ENCODE results near the gene MMP1.

The MMP1 gene

DNA sequence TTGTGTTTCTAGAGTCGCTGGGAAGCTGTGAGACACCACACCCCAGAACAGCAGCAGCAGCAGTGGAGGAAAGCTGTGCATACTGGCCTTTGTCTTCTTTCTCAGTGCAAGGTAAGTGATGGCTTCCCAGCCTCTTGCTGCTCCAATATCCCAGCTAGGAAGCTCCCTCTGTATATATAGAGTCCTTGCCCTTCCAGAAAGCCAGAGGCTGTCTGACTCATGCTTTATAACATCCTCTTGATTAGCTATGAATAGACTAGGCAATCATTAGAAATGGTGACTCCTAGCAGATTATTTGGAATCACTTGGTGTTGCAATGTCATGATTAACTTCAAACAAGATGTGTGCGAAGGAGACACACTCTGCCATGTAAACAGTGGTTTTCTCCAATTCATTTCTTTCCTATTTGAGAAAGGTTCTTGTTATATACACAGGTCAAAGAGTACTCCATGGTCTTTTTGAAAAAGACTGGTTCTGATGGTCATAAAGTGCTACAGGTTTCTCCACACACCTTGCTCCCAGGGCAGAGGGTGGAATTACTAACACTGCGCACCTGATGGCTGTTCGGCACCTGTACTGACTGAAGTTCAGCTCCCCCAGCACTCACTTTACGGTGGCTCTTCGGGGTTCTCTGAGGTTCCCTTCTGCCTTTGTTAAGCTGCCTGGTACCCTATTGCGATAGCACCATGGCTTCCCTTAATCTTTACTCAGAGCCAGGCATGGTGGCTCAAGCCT, at the start of gene MMP1:
Gene MMP1, minus strand, starts transcription at position 149 of the 735 bp plus-strand sequence. Its CDS starts 68 bp downstream, at position 81.
- DNase-seq, result no peak

DNA sequence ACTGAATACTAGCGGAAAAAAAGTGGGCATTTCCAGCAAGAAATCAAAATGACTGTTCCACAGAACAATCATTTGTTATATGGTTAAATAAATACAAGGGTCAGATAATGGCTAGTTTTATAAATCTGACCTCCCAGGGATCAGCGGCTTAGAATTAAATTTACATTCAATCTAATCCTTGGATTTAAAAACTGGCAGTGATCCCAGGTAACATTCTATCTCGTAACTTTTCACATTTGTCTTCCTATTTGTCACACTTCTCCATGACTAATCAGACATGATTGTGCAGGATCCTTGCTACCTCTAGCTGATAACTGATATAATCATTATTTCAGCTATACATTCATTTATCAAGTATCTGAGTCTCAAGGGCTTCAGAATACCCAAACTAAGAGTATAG, 48.3 kb upstream of the MMP1 start:
- DNase-seq, result no peak

DNA sequence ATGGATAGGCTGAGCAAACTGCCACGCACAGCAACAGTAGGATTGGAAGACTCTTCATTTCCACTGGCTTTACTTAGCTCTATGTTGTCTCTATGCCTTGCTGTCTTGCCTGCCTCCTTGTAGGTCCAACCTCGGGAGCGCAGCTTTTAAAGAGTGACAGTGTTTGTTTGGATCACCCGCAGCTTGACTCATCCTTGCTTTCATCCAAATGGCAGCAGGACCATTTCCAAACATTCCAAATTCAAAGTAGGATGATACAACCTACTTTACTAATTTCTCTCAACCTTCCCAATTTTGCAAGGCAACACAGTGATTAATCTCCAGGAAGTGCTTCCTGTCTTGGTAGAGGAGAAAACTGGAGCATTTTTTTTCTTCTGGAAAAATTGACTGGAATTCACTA, 45.5 kb upstream of the MMP1 start, which contains the start of gene MMP3:
Gene MMP3, minus strand, starts transcription at position 121 of the 400 bp plus-strand sequence. Its CDS starts 63 bp downstream, at position 58.
- no peak for DNase-seq

DNA sequence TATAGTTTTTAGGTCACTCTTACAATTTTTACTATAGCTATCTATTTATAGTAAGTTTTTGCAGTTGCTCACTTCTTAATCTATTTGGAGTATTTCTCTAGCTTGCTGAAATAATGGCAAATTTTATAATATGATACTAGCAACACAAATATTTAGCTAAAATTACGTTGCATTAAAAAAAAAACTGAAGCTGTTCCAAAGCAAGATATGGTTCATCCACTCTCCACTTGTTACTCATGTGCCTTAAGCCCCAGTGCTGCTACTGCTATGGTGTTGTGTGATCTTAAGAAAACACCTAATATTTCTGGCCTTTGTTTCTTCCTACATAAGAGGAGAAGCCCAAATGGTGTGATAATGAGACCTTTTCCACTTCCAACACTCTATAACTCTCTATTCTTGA, 45.0 kb upstream of the MMP1 start:
- DNase-seq, result no peak

DNA sequence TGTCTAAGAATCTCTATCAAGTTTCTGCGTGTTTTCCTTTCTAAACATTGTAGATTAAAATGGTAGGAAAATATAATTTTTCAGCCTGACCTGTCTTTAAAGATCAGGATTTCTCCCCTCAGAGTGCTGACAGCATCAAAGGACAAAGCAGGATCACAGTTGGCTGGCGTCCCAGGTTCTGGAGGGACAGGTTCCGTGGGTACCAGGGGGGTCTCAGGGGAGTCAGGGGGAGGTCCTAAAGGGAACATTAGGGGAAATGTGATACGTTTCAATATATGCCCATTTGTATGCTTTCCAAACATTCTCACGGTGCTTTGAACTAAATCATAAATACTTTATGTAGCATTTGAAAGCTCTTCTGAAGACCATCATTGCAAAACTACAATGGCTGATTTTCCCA, 42.1 kb upstream of the MMP1 start:
- DNase-seq, result no peak

DNA sequence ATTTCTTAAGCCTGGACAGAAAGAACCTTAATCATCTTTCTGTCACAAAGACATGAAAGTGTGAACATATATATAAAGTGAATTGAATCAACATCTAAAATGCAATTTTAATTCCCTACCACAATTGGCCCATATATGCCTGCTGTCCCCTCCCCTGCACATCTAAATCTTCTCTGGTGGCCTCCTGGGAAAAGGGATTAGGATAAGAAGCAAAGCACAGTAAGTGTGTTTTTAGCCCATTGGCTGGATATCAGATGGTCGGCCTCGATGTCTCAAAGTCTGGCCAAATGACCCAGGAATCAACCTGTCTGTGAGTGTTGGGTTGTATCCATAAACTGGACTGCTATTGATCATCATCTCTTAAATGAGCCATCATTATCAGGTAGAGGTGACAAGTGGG, 39.7 kb upstream of the MMP1 start:
- no peak for DNase-seq

DNA sequence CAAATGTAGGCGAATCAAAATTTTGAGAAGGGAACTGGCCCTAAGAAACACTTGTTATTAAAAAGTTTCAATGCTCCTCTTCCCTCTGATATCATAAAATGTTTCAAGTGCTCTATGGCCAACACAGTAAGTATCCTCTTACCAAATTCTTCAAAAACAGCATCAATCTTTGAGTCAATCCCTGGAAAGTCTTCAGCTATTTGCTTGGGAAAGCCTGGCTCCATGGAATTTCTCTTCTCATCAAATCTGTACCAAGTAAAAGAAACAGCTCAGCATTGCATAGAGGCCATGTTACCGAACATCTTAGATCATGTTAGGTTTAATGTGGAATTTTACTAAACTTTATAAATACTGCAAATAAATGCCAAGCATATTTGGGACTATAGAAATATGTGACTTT, 39.2 kb upstream of the MMP1 start:
- no peak for DNase-seq

DNA sequence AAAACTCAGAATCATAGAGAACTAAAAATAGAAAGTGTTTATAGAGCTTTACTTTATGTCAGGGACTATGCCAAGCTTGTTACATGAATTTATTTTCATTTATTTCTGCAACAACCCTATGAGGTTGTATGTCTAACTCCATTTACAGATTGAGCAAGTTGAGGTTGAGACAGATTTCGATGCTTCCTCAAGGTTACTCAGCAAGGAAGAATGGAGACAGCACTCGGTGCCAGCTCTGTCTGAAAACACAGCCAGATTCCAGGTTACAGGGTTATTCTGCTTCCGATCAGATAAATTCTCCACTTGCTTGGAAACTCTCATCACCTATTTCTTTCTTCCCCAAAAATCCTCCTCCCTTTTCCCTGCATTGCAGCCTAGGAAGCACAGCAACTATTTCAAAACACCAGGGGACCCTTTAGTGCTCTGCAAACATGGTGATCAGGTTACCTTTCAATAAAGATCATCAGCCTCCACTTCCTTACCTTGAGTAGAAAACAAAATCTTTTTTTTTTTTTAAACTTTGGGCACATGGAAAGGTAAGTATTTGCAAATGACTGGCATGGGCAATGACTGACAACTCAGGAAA, 38.4 kb upstream of the MMP1 start:
- no peak for DNase-seq

DNA sequence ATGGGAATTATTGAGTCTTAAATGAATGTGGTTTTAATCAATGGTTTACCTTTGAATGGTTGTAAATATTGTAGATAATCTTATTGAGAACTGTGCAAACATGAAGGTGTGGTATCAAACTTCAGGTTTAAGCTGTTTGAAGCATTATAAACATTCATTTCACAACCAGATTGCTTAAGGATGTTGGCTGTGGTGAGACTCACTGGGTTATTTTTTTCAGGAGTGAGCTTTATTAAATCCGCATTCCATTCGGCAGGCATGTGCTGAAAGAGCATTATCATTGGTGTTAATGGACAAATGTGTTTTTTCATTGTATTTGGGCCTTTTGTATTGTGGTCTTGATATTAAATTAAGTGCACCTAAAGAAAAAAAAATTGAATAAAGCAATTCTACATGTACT, 35.8 kb upstream of the MMP1 start:
- no peak for DNase-seq

DNA sequence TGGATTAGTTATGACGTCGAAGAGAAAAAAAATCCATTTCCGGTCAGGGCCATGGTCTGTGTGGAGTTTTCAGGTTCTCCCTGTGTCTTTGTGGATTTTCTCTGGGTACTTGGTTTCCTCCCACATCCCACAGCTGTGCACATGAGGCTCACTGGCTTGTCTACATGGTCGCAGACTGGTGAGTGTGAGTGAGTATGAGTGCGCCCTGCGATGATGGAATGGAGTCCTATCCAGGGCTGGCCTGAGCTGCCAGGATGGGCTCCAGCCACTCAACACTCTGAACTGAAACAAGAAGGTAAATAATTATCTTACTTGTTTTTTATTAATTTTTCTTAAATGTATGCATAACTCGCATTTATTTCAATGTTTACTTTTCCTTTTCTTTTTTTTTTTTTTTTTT, 34.7 kb upstream of the MMP1 start:
- DNase-seq, result no peak

DNA sequence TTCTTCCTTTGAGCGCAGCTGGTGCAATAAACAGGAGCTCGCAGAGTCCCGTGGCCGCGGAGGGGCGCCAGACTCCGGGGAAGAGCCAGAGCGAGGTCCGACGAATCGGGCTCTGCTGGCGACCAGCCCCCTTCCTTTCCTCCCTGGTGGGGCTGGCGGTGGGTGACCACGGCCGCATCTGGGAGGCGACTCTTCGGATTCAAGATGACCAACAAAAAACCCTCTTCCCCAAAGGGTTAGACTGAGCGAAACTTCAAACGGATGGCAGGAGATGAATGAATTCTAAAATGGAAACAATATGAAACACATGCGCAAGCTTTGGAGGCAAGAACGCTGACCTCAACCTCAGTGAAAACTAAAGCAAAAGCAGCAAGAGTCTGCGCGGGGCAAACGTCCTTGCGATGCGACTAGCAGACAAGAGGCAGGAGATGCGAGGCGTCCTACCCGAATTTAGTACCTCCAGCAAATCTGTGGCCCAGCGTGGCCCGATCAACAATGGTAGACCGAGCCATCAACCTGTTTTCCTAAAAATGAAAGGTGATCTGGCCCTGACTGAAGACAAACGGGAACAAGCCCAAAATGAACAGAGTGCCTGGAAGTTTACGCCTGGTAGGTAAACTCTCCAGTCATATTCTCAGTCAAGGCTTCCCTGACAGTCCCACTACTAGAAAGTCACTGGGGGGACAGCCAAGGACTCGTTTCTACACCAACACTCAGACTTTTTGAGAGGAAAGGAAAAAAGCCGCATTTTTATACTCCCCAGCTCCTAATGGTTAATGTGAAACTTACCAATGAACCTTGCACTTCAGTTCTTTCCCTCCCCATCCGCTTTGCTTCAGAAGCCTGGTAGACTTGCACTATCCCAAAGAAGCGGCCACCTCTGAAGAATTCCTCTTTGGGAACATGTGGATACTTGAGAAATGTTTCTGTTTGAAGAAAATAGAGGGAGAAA, 33.8 kb upstream of the MMP1 start:
- no peak for DNase-seq

DNA sequence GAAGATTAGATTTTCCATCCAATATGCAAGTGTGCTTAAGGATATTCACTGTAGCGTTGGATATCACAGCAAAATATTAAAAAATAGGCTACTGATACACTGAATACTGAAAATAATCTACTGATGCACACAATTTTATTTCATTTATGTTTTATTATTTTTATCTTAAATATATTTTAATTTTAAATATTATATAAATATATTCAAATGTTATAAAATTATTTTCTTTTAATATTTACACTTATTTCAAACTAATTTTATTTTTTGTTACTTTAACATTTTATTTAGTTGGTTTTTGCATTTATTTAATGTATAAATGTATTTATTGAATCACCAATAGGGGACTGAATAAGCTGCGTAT, 33.1 kb upstream of the MMP1 start:
- DNase-seq, result no peak

DNA sequence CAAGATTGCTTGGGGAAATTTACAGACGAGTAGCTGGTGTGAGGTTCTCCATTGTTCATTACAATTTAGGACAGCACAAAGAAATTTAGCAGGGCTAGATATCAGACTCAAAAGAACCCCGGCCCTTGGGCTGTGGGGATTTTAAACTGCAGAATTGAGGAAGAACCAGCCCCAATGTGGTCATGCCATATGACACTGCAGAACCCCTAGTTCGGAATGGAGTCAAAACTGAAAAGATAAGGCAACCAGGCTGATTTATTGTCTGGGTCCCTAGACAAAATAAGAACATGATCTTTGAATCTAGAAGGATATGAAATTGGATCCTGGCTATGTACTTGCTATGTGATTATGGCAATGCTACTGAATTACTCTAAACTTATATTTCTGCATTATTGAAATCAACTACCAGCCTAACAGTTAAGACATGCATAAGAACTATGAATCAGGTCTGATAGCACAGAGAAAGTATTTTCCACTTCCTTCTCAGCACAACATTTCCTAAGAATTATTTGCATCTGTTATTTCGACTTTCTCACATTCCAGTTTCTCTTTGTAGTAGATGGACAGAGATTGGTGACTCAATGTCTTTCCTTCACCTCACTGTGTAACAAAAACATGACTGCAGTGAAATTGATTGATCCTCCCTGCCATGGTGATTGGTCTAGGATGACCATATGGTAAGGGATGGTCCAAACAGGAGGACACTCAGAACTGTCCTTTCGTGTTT, 32.2 kb upstream of the MMP1 start:
- DNase-seq, result no peak

DNA sequence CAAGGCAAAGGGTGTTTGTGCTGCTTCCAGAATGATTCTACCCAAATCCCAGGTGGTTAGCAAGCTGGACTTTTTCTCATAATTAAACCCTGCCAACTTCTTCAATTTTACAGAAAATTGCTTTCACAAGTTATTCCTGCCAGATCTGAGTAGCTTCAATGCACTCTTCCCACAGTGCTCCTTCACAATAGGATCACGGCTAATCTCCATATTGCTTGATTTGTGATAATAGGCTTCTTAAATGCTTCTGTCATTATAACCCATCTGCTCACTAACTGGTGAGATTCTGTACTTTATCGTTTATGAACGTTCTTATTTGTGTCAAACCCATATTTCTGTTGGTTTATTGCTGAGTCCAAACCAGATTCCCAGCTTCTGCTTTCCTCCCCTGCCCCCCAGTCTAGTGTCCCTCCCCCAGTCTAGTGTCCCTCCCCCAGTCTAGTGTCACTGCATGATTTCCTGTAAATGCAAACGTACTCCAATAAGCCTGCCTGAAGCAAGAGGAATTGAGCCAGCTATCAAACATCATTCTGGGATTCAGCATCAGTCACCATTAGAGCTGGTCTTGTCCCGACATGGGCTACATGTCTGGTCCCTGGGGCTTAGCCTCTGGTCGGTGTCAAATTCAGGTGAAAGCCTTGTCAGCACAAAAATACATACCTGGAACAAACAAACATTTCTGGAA, 31.5 kb upstream of the MMP1 start:
- no peak for DNase-seq

DNA sequence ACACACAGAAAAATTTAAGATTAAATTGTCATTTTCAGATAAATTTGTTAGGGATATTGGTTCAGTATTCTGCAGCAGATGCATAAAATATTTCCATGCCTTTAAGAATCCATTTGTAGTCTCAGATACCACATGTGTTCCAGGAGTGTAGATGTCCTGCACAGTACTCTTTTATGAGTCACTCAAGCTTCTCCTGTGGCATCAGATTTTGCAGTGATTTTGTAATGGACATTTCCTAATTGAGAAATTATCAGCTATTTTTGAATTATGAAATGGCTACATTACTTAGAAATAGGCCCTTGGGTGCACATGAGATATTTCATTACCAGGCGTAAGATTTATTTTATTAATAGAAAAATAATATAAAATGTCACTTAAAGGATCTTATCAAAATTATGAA, 26.6 kb upstream of the MMP1 start:
- no peak for DNase-seq

DNA sequence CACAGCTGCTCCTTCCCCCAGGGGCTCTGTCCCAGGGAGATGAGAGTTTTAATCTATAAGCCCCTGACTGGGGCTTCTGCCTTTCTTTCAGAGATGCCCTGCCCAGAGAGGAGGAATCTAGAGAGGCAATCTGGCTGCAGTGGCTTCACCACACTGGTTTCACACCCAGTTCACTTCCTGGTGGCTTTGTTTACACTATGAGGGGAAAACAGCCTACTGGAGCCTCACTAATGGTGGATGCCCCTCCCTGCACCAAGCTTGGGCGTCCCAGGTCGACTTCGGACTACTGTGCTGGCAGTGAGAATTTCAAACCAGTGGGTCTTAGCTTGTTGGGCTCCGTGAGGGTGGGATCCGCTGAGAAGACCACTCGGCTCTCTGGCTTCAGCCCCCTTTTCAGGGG, 21.5 kb upstream of the MMP1 start:
- DNase-seq, result no peak

DNA sequence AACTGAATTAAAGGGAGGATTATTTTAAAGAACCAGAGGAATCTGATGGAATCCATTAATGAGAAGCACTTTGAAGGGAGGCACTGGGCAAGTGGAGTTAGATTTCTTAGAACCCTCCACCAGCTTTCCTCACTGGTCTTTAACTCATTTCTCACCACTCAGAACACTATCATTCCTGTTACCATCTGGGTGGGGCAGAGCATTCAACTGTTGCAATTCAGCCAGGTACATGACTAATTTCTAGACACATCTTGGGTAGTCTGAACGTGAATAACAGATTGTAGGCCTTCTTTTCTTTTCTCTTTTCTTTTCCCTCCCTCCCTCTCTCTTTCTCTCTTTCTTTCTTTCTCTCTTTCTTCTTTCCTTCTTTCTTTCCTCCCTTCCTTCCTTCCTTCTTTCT, 15.5 kb upstream of the MMP1 start:
- DNase-seq, result no peak

DNA sequence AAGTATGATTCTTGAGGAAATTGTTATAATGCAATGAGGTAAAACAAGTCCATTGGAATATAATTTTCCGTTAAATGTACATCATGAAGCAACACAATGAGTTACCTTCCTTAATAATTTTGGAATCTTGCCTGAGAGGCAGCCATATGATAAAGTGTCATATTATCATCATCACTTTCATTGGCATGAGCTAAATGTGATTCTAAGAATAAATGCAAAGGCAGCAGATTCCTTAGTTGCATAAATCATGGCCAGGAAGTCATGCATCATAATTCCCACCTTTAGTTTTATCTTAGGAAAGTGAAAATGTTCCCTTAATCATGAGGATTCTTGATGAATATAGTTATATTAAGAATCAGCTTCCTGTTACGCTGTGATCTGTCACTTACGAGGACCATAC, 14.2 kb upstream of the MMP1 start:
- no peak for DNase-seq

DNA sequence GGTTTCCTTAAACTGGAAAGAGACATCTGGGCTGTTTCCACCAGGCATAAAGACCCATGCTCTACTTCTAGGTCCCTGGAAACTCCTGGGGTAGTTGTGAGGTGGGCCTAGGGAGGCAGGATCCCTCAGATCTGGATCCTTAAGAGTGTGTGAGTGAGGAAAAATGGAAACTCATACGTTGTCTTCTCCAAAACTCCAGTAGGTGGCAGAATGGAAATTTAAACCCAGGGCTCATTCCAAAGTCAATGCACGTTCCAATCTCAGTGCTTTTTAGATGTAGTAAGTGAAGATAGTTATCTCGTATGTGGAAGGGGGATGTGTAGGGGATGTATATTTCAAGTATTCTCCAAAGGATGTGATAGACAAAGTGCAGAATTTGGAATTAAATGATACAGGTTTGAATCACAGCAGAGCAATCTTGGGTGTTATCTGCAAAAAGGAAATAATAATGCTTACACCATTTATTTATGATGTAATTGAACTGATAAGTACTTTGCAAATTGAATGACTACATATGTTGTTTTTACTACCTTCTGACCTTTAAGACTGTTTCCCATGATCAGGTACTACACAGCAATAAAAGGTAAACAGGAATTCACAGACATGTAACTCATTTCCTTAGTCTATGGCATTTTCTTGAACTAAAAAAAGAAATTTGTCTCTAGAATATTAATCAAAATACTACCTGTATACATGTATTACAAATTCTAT, 13.1 kb upstream of the MMP1 start:
- DNase-seq, result peak; percentile 6

DNA sequence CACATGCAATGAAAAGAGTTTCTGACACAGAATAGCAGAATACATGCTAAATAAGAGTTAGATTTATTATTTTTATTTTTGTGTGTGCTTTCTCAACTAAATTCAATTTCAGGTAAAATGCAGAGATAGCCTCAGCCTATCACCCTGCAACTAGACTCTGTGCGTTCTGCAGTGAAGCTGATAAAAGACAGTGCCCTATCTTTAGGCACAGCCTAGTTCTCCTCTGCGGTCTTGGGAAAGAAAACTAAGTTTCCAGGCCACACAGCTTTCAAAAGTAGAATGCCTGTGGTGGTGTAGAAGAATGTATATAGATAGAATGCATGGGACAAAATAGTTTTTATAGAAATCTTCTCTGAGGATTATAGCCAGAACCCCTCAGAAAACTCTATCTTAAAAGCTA, 12.0 kb upstream of the MMP1 start:
- peak; percentile 64 for DNase-seq

DNA sequence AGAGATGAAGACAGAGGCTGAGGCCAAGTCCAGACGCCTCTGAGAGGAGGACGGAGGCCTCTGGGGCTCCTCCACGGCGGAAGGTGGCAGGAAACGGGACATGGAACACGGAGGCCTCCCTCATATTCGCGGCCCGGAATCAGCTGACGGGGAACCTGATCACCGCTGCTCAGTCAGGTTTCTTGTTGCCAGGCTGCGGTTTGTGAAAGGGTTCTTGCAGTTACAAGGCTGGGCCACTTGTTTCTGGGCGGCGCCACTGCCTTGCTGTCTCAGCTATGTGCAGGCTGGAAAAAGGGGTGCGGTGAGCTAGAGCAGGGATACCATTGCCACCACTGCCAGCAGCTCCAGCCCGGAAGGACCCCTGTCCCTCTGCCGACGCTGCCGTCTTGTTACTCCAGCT, 10.0 kb upstream of the MMP1 start:
- DNase-seq, result no peak

DNA sequence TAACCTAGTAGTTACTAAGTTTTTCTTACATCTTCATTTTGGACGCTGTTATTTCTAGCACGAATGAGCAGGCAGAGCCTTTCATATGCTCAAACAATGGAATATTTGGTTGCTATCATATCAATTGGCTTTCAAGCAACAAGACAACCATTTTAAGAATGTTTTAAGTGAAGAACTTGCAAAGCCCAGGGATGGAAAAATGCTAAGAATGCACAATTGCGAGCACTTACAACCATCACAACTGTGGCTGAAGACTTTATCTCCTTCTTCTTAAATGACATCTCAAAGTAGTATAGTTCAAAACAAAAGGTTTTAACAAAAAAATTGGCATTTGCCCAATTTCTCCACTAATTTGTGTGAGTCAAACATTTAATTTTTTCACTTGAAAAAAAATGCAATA, 8.3 kb upstream of the MMP1 start:
- DNase-seq, result no peak

Data from OCI-M1 (cell line).